HG02571 (cell line): ENCODE results near the gene HABP2.

Experiments
- ATAC-seq: cut with Tn5 transposase; IDR thresholded peaks from one replicate; pipeline ENCODE4 v1.9.1; 2021; ENCODE audit warnings: mild to moderate bottlenecking, moderate library complexity; ENCODE audit not compliant: unreplicated experiment

HABP2 gene

DNA sequence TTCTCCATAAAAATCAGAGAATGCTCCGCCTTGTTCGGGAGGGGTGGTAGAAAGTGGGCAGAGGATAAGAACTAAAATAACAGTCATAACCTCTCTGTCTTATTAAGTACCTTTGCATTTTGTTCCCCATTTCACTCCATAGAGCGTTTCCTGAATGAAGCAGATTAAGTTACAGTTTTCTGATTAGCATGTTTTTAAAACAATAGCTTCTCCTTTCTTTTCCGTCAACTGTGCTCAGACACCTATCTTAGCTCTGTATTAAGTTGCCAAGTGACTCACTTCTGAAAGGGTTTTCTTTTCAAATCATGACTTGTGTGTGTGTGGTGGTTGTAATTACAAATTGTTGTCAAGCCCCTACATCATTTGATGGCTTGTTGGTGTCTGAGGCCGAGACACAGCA lies 1.4 kb downstream of the HABP2 start:
- no peak for ATAC-seq

DNA sequence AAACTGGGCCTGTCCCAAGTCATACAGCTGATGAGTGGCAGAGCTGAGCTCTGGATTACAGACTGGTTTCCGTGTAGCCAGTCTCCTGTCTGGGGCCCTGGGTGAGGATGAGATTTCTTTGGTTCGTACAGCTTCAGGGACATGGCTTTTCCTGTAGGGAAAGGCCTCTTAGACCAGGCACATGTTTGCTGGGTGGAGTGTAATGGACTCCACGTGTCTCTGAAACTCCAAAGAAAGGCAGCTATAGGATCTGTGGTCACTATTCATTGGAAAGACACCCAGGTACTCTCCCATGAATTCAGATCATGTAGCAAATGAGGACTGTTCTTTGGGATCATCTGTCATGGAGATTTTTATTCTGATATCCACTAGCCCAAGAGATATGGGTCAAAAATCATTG lies 2.4 kb downstream of the HABP2 start:
- ATAC-seq, result no peak

DNA sequence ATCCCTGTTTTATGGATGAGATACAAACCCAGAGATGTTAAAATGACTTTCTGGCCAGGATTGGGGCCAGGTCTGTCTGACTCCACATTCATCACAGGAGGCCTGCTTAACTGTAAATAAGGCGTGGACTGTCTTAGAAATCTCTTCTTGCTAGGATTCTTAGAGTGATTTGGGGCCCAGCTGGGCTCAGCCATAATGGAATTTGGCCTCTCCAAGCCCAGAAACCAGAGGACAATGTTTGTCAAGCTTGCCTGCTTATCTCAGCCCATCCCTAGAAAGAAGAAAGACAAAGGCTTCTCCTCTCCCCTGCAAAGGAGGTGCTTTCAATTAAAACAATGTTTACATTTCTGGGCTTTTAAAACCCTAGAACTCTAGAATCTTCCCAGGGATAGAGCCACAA lies 2.9 kb downstream of the HABP2 start:
- ATAC-seq, result no peak

DNA sequence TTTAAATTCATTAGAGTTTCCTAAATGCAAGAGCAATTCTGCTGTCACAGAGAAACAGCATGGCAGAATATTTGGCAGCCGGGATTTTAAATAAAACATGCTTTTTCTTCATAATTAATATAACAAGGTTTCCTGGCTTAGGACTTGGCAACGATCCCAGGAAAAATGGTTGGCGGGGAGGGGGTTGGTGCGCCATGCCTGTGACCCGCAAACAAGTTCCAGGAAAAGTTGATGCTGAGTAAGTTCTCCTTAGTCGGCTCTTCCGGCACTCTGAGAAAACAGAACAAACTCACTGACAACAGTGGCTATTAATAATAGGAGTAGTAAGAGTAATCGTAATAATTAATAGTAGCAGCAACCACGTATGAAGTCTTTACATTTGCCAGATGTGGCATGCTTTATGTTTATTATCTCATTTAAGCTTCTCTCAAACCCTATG lies 4.6 kb downstream of the HABP2 start:
- ATAC-seq, result no peak

DNA sequence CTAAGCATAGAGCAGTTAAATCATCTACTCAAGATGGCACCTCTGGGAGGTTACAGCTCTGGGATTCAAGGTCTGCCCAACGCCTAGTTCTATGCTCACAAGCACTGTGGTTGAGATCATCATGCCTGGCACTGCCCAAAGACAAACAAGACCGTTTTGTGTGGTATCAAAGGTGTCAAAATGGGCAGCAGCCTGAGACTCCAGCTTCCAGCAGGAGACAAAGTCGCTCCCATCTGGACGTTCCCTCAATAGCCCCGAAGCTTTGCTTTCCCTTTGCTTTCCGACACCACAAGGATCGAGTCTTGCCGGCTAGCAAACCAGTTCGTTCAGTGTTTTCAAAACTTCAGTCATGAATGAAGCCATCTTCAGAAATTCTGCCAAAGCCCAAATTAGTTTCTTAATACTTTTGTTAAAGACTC lies 5.1 kb downstream of the HABP2 start:
- no peak for ATAC-seq

DNA sequence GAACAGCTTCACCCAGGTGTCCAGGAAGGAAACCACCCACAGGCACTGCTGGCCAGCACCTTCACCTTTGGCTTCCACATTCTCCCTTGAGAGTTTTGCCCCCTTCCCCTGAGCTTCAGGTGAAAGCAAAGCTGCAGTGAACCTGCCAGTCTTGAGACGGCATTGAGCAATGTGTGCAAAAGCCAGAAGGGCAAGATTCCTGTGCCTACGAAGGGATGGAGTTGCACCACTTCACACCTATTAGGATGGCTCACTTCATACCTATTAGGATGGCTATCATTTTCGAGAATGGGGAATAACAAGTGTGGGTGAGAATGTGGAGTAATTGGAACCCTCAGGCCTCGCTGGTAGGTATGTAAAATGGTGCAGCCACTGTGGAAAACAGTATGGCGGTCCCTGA lies 7.2 kb downstream of the HABP2 start:
- ATAC-seq, result no peak

DNA sequence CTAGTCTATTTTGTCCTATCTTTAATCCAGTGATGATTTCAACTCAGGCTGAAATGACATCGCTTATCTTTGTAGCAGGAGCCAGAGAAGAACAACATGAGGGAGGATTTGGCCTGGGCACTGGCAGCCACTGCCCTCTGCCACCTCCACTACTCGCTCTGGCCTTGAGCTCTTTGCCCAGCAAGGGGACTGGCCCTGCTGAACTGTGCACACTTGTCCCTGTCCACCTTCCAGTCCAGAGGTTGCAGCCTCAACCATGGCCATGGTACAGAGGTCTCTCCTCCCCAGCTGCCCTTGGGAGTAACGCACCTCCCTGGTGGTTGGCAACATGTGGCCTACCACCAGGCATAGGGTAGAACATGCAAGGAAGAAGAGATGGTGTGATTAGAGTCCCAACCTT lies 8.4 kb downstream of the HABP2 start:
- ATAC-seq, result no peak

DNA sequence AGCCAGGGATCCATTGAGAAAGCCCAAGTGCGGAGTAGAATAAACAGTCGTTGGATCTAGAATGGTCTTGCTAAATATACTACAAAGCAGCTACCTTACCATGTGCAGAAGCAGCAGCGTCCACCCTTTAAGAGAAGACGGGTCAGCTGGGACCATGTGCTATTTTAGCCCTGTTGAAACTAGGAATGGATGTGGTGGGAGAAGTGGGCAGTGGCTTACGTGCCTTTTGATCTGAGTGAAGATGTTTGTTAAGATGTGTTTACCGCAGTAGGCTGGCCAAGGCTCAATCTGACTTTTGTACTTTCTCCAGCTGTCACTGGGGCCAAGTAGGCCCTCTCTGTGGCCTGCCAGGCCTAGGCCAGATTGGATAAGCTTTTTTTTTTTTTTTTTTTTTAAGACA lies 9.2 kb downstream of the HABP2 start:
- no peak for ATAC-seq

DNA sequence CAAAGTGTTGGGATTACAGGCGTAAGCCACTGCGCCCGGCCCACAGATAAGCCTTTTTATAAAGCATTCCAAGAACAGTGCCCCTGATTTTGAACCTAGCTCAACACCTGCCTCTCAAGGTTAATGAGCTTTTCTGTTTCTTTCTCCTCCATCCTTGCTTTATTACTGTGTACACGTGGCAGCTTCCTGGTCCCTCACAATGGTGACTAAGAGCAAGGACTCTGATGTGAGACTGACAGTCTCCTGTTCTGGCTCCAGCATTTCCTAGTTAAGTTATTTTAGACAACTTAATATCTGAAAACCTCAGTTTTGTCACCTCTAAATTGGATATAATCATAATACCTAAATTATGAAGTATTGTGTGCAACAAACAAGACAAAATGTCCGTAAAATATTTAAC lies 9.9 kb downstream of the HABP2 start:
- ATAC-seq, result no peak

DNA sequence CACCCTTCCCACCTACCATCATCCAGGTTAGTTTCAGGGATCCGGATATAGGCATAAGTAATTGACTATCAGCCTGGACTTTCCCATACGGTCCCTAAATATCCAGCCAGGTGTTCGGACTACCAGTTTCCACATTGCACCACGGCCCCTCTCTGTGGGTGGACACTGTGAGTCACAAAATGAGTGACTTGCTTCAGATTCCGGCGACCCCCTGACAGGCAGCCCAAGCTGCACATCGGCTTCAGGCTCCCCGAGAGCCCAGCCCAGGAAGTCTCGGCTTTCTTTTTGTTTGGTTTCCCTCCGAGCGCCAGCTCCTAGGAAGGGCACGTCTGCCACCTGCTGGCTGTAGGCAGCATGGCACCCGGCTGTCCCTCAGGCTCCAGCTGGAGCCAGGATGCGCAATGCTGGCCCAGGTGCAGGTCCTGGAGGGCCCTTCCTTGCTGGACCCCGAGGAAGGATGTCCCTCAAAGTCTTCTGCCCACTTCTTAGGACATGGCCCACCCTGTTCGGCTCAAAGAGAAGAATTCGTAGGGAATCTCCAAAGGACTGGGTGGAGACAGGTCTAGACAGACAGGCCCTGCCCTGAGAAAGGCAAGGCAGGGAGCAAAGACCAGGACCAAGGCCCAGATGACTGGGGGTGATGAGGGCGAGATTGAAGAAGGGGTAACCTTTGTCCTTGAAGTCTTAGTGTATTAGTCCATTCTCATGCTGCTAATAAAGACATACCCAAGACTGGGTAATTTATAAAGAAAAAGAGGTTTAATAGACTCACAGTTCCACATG lies 10.6 kb downstream of the HABP2 start:
- ATAC-seq, result peak; percentile 89

DNA sequence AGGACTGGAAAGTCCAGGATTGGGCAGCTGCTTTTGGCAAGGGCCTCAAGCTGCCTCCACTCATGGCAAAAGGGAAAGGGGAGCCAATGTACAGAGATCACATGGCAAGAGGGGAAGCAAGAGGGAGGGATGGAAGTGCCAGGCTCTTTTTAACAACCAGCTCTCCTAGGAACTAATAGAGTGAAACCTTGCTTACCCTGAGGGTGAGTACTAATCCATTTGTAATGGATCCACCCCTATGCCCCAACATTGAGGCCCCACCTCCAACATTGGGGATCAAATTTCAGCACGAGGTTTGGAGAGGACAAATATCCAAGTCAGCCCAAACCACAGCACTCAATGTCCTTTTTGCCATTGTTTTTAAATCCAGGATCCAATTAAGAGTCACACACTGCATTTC lies 12.5 kb downstream of the HABP2 start:
- ATAC-seq, result no peak

DNA sequence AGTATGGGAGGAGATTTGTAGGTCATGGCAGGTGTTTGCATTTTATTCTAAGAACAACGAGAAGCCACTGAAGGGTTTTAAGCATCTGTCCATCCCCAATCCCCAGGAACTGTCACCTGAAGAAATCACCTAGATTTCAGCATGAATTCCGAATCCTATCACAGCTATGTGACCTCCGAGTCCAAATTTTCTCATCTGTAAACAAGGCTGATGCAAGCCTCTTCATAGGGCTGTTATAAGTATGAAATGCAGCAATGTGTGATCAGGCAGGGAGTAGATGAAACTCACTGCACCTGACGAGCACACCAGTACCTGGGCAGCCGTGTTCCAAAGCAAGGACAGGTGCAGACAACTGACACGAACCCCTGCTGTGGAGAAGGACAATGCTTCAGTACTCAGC lies 14.0 kb downstream of the HABP2 start:
- ATAC-seq, result no peak

DNA sequence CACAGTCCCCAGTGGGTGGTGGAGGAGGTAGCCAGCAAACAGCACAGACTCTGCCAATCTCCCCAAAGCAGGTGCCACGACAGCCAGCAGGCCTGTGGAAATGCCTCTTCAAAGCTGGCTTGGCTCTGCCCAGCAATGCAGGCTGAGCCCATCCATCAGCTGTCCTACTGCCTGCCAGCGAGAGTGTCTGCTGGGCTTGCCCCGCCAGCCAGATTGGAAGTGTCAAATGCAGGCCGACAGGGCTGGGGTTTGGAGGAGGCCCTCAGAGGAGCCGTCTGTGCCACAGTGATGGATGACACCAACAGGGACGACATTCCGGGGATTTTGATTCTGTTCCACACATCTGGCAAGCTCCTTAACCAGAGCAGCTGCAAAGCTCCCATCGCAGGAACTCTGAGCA lies 16.7 kb downstream of the HABP2 start:
- no peak for ATAC-seq

DNA sequence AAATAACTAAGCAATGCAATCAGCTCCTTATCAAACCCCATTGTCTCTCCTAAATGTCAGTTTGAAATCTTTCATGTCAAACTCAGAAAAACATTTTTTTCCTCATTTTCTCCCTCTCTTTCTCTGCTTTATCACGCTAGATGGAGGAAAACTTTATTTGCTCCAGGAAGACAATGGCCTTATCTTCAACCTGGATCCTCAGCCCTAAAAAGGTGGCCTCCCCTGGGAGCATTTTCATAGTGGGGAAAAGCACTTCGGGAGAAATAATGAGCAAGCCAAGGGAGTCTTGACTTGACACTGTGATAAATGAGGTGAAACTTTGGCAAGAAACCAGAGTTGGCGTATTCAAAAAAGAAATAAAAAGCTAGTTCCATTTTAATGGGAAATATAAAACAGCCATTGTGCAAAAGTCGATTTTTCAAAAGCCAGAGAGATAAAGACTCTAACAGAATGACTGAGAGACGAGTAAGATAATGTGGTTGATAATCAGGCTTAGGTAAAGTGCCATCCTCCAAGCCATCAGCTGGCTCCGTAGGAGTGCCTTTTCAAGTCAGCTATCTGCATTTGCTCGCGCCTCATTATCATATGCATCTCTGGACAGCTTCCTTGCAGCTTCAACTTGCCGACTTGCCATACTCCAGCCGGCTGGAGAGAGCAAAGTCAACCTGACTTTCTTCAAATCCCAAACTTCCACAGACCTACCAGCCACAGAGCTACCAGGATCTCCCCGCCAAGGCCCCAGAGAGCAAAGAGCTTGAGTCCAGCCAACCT lies 19.9 kb downstream of the HABP2 start:
- ATAC-seq, result no peak

DNA sequence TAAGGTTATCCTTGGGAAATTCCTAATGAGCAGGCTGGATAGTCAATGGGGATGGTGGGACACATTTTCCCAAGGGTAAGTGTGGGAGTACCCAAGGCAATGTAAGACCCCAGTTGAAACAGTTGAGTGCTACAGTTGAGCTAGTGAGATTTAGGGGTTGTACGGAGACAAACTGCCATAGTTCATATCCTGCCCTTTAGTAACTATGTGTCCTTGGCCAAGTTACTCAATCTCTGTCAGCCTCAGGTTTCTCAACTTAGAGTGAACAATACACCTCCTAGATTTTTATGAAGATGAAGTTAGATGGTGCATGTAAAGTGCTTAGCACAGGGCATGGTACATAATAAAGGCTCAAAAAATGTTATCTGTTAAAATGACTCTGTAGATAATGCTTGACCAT lies 20.5 kb downstream of the HABP2 start:
- no peak for ATAC-seq

DNA sequence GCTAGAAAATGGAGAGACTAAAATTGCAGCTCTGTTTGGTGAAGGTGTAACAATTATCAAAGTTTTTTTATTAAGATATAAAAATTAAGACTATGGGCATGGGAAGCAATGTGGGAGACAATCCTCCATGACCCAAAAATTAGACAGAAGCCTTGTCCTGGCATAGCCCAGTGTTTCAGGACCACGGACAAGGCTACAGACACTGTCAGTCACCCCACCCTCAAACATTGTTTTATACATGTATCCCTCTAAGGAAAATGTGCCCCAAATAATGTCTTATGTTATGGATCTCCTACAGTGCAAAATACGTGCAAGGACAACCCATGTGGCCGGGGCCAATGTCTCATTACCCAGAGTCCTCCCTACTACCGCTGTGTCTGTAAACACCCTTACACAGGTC lies 24.0 kb downstream of the HABP2 start:
- ATAC-seq, result no peak

DNA sequence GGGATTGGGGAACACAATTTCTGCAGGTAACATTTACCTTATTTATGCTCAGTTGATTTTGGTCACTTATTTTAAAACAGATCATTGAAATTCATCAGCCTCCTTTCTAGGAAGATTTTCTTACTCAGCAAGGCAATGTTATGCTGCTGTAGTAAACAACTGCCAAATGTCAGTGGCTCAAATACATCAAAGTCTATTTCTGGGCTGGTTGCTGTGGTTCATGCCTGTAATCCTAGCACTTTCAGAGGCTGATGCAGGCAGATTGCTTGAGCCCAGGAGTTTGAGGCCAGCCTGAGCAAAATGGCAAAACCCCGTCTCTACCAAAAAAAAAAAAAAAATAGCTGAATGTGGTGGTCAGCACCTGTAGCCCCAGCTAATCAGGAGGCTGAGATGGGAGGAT lies 25.9 kb downstream of the HABP2 start:
- ATAC-seq, result no peak

DNA sequence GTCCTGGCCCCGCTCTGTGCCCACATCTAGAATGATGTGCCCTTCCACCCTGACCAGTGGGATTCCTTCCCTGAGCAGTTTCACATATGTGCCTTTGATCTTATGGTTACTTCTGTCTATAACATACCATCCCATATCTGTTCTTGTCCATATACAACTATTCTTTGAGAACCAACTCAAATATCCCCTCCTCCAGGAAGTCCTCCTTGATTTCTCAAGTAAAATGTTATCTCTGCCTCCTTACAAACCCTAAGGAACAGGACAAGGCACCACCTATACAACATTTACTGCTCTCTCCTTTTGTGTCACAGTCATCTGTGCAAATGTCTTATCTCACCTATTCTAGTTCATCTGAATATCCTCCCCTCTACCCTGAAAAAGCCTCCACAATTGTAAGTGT lies 28.2 kb downstream of the HABP2 start:
- ATAC-seq, result no peak

DNA sequence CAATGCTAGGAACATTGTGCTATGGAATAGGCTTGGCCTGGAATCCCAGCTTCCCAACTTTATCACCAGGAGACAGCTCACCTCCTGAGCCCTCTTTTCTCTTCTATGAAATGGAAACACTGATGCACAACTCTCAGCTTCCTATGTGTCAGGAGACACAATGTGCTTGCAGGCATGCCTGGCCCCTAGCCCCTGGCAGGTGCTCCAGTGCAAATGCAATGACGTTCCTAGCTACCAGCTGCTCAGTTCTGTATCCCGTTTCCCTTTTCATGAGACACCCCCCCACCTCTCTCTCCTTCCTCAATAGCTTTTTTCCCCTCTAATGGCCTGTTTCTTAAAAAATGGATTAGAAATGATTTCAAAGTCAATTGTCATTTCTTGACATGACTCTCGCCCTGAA lies 30.7 kb downstream of the HABP2 start:
- ATAC-seq, result no peak

DNA sequence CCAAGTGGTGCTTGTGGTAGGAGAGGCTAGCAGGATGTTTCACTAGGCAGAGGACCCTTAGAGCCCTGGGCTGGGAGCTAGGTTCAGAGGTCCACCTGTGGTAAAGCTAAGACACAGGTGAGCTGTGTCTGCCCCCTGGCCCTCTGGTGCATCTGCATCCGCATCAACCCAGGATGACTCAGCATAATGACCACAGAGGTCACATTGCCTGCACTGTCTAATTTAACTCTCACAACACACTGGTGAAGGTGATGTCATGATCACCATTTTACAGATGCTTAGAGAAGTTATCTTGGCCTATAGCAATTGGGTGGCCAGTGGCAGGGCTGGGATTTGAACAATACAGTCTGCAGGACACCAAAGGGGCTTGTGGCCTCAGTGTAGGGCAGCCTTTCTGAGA lies 33.1 kb downstream of the HABP2 start:
- no peak for ATAC-seq

DNA sequence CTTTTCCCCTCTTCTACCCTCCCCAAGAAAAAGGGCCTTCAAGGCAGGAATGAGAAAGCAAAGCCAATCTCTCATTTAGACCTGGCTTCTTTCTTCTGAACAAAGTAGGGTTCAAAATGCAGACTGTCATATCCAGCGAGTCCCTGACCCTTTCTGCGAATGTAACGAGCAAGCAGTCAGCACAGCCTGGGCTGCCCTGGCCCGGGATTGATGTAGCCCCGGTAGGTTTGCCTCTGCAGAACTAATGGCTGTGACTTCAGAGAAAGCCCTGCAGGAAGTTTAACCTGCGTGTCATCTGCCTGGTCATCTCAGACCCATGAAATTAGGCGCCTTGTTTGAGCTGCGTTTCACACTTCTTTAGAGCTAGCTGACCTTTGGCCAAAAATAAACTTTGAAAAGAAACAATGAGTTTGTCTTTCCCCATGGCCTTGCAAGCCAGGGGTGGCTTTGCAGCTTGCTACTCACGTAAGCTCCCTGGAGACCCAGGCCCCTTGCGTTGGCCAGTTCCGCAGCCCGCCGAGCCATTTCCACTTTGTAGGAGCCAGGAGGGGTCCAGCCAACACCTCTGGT lies 36.4 kb downstream of the HABP2 start:
- no peak for ATAC-seq

DNA sequence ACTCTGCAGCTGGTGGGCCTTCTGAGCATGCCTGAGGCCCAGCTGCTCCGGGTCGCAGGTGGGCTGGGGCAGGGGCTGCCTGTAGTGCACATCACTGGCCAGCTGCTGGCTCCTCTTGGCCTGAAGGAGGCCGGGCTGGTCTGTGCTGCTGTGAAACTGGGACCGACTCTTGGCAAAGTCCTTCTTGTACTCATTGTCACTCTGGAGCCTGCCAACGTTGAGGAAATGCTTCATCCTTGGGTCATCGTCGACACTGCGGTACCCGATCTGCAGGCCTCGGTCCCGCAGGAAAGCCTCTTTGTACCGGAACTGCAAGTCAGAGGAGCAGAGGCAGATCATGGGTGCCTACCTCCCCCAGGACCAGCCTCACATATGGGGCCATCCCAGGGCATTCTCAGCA lies 37.7 kb downstream of the HABP2 start:
- no peak for ATAC-seq
